HG03066 (cell line): ENCODE data around the gene CYB5B.

Experiments used
- ATAC-seq: cut with Tn5 transposase; IDR thresholded peaks from one replicate; pipeline ENCODE4 v1.9.1; 2021; ENCODE audit warnings: low read depth; ENCODE audit not compliant: unreplicated experiment

The CYB5B gene

DNA sequence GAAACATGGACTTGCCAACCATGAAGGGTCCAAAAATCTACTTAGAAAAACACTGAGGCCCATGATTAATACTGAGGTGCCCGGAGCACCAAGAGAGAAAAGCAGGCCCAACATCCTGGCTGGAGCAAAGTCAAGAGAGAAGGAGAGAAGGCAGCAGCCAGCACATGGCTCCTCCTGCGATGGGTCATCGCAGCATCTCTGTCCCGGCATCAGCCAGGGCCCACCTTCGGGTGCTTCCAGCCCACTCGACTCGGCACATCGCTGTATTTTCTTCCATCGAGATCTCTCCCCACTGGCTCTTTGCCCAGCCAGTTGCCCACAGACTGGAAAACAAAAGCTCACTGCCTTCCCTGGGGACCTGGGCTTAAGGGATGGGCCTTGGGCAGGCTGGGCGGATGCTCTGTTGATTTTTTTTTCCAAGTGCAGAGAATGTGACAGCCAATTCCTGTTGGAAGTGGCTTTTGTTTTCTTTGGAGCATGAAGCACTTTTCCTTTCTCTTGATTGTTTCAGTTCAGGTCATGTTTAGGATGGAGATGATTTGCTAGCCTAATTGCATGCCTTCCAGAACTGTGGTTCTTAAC is 58.1 kb downstream of the CYB5B start:
- ATAC-seq: no peak

DNA sequence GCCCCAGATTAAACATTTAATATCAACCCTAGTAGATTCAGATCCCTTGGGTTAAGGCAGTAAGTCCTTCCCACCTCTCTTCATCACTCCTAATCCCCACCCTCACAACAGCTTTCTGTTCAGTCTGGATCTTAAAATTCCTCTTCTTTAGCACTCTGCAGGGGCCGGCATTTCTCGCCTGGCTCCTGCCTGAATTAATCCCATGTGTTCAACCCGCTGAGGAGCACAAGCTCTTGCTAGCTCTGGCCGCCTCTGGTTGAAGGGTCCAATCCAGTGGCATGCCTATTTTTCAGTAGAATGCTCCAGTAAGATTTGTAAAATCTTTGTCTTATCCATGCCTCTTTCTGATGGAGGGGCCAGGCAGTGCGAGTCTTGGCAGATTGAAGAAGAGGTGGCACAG is 59.2 kb downstream of the CYB5B start:
- ATAC-seq: no peak

DNA sequence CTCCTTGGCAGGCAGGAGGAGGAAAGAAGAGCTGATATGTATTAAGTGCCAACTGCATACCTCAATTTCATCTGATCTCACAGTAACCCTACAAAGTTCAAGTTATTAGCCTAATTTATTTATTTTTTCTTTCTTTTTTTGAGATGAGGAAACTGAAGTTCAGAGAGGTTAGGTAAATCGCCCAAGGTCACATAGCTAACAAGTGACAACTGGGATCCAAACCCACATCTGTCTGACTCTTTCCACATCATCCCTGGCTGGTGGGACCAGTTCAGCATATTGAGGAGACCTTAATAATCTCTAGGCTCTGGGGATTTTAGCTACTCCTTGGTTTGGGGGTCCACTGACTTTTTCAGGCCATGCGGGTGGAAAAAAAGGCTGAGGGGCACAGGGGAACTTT is 60.9 kb downstream of the CYB5B start:
- ATAC-seq: no peak

DNA sequence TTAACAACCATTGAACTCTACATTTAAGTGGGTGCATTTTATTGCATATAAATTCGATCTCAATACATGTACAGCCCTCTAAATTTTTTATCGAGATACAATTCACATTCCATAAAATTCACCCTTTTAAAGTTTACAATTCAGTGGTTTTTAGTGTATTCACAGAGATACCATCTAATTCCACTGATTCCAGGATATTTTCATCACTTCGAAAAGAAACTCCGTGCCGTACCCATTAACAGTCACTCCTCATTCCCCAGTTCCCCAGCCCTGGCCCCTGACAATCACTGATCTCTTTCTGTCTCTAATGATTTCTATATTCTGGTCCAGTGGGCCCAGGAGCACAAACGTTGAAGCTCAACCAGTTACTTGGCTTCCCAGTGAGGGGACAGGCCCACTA is 61.4 kb downstream of the CYB5B start:
- no peak for ATAC-seq

DNA sequence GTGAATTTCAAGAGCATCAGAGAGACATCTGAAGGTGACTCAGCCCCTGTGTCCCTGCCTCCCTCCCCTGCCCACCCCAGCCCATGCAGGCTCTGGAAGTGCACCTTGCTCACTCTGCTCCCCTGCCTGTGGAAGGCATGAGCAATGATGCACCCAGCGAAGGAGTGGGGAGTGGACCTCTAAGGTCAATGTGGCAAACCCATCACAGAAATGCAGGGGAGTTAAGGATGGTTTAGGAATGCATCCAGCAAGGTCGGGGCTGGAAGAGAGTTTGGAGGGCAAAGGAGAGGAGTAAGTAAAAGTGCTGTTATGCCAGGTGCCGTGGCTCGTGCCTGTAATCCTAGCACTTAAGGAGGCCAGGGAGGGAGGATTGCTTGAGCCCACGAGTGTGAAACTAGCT is 61.9 kb downstream of the CYB5B start:
- ATAC-seq: no peak

DNA sequence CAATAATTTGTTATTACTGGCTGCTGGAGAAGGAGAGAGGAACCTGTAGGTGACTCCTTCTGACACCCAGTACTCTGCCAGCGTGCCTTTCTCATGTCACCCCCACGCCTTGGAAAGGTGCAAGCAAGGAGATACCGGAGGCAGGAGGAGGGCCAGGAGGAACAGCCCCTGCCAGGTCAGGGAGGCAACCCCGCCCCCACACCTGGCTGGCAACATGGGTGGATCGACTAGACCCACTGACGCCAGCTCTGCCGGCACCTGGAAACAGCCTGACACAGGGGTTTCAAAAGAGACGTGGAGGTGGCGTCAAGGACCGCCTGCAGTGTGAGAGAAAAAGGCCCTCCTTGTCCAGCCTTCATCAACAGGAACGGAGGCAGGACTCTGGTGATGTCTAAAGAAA is 62.3 kb downstream of the CYB5B start:
- no peak for ATAC-seq

DNA sequence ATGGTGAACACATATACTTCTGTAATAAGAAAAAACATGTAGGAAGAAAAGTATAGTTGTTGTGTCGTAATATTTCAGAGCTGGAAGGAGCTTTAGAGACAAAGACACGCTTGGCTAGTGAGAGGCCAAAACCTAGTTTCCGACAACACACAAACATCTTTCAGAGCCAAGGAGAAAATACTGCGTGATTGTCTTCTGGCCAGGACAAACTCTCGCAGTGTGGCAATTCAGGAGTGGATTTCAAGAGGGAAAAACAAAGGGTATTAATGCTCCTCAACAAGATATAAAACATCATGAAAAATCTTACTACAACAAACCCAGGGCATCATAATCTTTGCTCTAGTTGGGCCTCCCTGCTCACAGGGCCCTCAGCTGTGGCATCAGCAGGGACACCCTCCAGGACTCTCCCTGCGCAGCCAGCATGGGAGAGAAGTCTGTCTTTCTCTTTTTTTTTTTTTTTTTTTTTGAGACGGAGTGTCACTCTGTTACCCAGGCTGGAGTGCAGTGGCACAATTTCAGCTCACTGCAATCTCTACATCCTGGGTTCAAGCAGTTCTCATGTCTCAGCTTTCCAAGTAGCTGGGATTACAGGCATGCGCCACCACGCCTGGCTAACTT is 66.4 kb downstream of the CYB5B start:
- no peak for ATAC-seq

DNA sequence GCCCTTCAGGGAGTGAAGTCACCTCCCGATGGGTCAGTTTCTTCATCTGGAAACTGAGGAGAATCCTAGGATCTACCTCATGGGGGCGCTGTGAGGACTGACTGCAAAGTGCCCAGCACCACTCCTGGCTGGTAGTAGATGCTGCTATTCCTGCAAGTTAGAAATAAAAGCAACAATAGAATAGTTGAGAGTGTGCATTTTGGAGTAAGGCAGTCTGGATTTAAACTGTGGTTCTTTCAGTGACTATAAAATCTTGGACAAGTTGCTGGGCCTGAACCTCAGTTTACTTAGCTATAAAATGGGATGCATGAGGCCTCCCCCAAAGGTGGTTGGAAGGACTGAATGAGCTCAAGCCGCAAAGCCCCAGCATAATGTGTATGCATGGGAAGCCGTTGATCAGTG is 70.6 kb downstream of the CYB5B start:
- no peak for ATAC-seq

DNA sequence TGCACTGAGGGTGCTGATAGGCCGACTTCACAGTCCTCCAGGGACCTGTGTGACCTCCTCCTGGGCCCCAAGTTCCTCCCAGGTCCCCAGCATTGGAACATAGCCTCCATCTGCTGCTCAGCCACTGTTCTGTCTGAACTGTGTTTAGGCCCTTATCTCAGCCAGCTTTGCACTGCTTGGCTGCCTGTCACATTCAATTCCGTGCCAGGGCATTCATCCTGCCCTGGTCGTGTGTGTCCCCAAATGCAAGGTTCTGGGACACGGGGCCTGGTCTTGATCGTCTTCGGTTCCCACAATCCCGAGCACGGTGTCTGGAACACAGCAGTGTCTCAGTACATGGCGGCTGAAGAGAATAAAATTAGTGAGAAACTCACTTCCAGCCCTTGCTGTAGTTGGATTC is 71.4 kb downstream of the CYB5B start:
- no peak for ATAC-seq

DNA sequence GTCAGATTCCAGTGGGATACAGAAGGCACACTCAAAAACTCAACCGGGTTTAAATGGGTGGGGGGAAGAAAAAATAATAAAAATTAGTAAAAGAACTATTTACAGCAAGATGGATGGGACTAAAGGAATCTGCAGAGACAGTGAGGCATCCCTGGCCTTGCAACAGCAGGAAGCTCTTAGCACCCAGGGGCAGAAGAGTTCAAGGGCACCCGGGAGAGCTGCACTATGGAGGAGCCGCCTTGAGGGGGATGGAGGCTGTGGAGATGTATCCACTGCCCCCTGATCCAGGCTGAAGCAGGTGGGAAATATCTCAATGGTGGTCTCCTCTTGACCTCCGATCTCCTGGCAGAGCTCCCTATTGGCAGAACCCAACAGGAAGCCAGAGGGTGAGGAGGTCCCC is 72.0 kb downstream of the CYB5B start:
- no peak for ATAC-seq

DNA sequence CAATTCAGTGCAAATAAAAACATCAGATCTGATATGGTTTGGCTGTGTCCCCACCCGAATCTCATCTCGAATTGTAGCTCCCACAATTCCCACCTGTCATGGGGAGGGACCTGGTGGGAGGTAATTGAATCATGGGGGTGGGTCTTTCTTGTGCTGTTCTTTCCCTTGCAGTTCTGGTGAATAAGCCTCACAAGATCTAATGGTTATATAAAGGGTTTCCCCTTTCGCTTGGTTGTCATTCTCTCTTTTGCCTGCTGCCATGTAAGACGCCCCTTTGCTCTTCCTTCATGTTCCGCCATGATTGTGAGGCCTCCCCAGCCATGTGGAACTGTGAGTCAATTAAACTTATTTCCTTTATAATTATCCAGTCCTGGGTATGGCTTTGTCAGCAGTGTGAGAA is 72.5 kb downstream of the CYB5B start:
- no peak for ATAC-seq

DNA sequence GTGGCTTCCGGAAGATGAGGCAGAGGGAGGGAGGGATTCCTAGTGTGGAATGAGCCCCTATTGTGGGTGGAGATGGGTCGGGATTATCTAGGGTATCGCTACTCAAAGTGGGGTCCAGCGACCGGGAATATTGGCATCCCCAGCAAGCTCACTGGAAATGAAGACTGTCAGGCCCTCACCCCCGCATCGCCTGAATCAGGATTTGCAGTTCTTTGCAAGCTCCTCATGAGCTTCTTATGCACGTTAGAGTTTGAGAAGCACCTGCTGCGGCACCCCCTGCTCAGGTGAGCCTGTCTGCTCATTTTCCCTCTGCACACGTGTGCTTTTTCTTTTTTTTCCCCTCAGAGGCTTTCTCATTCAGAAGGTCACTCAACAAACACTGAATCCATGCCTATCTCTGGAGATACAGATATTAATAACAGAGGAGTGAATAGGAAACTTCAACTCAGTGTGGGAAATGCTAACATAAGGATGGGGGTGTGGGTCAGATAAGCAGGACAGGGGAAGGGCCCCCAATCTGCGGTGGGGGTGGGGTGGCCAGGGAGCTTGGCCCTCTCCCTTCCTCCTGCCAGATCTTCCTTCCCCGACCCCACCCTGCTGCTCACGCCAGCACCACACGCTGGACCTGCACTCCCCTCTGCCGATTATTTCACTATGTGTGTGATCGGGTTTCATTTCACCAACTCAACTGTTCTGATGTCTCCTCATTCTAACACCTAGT is 73.6 kb downstream of the CYB5B start:
- ATAC-seq: no peak

DNA sequence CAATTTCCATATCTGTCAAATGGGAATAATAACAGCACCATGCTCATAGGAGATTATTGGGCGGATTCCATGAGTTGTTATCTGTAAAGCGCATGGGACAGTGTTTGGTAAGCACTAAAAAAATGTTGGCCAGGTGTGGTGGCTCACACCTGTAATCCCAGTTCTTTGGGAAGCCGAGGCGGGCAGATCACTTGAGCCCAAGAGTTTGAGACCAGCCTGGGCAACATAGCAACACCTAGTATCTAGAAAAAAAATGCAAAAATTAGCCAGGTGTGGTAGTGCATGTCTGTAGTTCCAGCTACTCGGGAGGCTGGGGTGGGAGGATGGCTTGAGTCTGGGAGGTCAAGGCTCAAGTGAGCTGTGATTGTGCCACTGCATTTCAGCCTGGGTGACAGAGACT is 74.5 kb downstream of the CYB5B start:
- ATAC-seq: no peak

DNA sequence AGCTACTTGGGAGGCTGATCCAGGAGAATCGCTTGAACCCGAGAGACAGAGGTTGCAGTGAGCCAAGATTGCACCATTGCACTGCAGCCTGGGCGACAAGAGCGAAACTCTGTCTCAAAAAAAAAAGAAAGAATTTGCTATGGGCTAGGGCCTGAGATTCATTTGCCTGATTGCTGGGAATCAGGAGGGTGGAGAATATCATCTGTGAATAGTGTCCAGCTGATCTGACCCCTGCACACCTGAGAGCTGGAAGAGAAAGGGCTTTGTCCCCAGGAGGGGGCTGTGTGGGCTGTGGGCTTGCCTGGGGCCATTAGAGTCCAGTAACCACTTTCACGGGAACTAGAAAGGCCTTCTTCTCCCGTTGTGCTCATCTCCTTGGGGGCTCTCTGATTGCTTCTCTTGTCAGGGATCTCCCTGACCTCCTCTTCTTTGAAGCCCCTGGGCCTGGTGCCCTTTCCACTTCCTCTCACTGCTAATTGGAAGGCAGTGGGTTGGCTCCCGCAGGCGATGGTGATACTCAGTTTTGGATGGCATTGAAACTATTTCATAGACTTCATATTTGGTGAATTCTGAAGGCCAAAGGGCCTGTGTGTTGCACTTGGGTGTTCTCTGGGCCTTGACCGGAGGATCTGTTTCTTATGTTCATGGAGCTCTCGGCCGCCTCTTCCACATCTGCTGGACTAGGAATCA is 75.3 kb downstream of the CYB5B start:
- ATAC-seq: no peak

DNA sequence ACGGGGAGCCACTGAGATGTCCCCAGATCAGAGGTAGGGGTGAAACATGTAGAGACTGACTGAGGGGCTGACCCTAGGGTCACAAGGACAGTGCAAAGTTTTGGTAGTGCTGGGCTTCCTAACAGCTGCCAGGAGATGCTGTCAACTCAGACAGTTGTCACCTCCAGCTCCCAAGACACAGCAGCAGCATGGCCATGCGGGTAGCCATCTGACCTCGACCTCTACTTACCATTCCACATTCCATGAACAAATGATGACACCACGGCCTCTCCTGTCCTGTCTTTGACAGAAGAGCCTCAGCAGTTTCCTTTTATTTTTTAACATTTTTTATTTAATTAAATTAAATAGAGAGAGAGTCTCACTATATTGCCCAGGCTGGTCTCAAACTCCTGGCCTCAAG is 76.1 kb downstream of the CYB5B start:
- ATAC-seq: no peak

DNA sequence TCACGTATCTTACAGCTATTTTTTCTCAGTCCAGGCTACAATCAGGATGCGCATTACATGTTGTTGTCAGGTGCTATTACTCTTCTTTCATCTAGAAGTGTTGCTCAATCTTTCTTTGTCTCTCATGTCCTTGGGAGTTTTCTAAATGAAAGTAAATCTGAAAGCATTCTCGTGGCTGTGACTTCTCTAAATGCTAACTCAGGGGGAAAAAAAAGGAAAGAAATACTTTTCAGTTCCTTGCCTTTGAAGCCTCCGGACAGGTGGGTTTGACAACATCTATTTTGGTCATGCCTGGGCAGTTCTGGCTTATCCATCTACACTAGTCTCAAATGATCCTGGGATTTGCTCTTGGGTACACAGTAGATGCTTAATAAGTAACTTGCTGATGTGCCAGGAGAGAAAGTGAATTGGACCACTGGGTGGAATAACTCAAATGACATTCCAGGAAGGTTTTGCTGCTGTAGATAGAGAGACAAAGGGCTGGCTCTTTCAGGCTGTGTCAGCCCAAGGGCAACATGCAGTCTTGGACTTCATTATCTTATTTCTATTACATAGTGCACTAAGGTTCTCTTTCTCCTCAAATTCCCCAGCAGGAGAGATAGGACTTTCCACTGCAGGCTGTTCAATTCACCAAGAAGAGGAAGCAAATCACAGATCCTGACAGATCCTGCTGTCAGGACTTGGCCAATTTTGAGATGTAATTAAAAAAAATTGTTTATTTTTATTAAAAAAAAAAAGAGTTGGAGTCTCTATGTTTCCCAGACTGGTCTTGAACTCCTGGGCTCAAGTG is 77.7 kb downstream of the CYB5B start:
- no peak for ATAC-seq

DNA sequence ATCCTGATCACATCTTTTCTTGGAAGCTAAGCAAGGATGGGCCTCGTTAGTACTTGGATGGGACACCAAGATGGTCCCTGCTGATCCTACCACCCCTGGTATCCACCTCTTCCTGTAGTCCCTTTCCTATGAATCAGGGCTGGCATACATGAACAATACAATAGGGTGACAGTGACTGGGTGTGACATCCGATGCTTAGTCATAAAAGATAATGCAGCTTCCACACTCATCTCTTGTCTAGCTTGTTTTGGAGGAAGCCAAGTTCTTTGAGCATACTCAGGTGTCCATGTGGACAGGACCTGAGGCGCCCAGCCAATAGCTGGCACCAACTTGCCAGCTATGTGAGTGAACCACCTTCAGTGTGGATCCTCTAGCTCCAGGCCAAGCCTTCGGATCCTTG is 78.8 kb downstream of the CYB5B start:
- no peak for ATAC-seq

DNA sequence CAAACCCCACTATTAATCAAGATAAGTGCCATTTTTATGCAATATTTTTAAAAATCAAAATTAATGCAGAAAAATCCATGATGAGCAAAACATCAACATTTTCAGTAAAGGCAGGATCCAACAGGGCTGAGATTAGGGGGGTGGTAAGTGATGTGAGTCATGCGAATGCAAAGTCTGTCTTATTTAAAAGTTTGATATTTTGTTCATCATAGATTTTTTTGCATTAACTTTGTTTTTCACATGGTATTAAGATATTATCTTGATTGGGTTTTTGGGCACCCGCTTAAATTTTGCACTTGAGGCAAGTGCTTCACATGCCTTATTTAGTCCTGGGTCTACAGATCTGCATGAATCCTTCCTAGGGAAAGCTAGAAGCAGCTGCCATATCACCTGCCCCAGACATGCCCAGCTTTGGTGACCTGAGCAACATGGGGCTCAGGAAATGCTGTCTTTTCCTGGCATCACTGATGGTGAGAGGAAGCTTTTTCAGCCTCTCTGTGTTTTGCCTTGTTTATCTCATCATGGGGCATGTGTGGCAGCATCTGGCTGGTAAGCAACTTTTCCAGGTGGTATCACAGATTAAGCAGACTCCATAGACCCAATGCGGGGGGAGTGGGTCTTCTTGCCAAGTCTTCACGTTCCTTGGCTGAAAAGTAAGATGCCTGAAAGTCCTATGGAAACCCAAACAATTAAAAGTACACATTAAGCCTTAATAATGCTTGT is 83.8 kb downstream of the CYB5B start:
- no peak for ATAC-seq

DNA sequence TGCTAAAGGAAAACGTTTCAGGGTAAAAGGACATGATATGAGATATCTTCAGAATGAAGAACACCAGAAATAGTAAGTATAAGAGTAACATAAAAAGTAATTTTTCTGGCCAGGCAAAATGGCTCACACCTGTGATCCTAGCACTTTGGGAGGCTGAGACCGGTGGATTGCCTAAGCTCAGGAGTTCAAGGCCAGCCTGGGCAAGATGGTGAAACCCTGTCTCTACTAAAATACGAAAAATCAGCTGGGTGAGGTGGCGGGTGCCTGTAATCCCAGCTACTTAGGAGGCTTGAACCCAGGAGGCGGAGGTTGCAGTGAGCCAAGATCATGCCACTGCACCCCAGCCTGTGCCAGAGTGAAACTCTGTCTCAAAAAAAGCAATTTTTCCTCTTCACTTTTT is 84.7 kb downstream of the CYB5B start:
- ATAC-seq: no peak

DNA sequence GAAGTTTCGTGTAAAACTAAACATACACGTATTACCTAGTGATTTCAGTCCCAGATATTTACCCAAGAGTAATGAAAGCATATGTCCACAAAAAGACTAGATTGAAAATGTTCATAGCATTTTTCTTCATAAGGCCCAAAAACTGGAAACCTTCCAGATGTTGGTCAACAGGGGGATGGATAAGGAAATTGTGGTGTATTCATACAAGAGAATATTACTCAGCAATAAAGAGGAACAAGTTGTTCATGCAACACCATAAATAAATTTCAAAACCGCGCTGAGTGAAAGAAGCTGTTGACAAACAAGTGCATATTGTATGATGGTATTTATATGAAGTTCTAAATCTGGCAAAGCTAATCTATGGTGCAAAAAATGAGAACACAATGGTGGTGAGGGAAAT is 87.2 kb downstream of the CYB5B start:
- no peak for ATAC-seq
